WERI-Rb-1 (cell line): ENCODE measurements around the gene ZNF550.

Experiments used
- DNase-seq: peaks from one replicate; pipeline ENCODE4 v3.0.0-alpha.2; 2020
- H3K27ac ChIP-seq: fragments of 250-450 bp; sonication (Bioruptor Pico); 2 replicates; pipeline ENCODE4 v1.5.1; 2020; ENCODE audit warnings: mild to moderate bottlenecking, moderate library complexity
- H3K27me3 ChIP-seq: fragments of 250-450 bp; sonication (Bioruptor Pico); 2 replicates; pipeline ENCODE4 v1.5.1; 2021; ENCODE audit warnings: mild to moderate bottlenecking, low read depth, moderate library complexity; ENCODE audit not compliant: insufficient read depth, severe bottlenecking
- H3K36me3 ChIP-seq: fragments of 250-450 bp; sonication (Bioruptor Pico); 2 replicates; pipeline ENCODE4 v1.5.1; 2020; ENCODE audit warnings: mild to moderate bottlenecking, moderate library complexity
- H3K4me3 ChIP-seq: 2 replicates; pipeline ENCODE4 v1.5.1; 2011; ENCODE audit warnings: low read depth, mild to moderate bottlenecking, control low read depth, low read length
- H3K9me3 ChIP-seq: fragments of 250-450 bp; sonication (Bioruptor Pico); 2 replicates; pipeline ENCODE4 v1.5.1; 2021; ENCODE audit warnings: mild to moderate bottlenecking, moderate library complexity; ENCODE audit not compliant: severe bottlenecking
- CTCF ChIP-seq: IDR thresholded peaks from 2 replicates; pipeline ENCODE4 v1.5.1; 2011; ENCODE audit warnings: low read depth, mild to moderate bottlenecking, control low read depth, inconsistent platforms, low read length

Gene ZNF550

GRCh38 chr19:57583521-57584416 lies 24.1 kb upstream of the ZNF550 start, which contains the start of gene ZIK1:
ZIK1 (plus strand) TSS chr19:57584145; CDS start chr19:57584357, 212 bp downstream.
- Histone ChIP-seq H3K27me3 (no peaks in the 10 kb centered on the region), H3K9me3 (peaks cover 5% of the 10 kb centered on the region), H3K27ac (peak within 1 kb of the TSS; percentile 92), H3K4me3 (peak within 1 kb of the TSS; percentile 98), H3K36me3 (peaks cover 44% of the 10 kb centered on the region)
- peak; percentile 97 for DNase-seq
- peak; percentile 27 for TF ChIP-seq CTCF

DNA sequence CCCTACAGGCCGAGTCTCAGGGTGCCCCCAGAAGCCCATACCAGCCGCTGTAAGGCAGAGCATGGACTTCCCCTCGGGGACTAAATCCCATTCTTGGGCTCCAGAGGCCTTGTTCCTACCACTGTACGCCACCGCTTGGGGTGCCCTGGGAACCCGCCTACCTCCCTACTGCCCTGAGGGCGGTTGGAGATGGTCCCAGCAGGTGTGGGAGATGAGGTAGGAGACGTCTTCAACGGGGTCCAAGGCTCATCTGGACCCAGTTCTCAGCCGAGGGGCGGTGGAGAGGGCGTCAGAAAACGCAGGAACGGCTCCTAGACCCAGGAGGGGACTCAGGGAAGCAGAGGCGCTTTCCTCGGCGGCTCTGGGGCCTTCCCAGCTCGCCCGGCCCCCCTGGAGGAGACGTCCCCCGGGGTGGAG lies 23.4 kb upstream of the ZNF550 start:
- no peaks in the 10 kb centered on the region for H3K27me3 ChIP-seq
- H3K9me3 ChIP-seq, result peaks cover 5% of the 10 kb centered on the region
- peak overlapping the region; percentile 92 for H3K27ac ChIP-seq
- no peak for TF ChIP-seq CTCF
- H3K36me3 ChIP-seq, result peaks cover 37% of the 10 kb centered on the region
- peak overlapping the region; percentile 98 for H3K4me3 ChIP-seq
- DNase-seq, result no peak

DNA sequence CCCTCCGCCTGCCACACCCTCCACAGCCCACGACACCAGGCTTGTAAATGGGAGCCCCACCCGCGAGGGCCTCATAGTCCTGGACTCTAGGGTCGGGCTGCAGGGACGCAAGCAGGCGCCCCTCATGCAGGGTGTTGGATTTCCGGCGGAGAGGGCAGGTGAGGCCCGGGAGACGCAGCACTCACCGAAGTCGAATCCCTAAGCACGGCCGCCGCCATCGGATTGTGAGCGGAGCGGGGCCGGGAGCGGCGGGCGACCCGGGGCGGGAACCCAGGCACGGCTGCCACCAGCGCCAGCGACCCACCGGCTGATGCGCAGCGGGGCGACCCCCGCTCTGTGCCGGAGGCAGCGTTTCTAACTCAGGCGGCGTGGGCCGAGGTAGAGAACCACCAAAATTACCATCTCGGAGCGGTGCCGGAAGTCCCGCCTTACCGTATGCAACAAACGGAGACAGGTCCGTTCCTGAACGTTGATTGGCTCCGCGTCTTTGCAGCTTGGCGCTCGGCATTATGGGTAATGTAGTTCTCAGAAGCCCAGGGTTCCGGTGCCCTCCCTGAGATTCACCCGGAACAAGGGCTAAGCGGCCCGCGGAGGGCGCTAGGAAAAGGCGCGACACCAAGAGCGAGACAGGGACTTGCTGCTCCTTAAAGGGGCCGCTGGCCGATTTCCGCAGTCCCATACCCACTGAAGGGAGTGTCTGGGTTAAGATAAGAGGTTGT lies 19.0 kb upstream of the ZNF550 start, which contains the start of gene ZNF416:
TSS of gene ZNF416 (minus strand) at position 425 of the 719 bp plus-strand sequence. CDS start at position 218, 207 bp downstream.
- TF ChIP-seq CTCF, result no peak
- peaks cover 40% of the 10 kb centered on the region for H3K36me3 ChIP-seq
- peak within 1 kb of the TSS; percentile 84 for H3K4me3 ChIP-seq
- H3K9me3 ChIP-seq, result peaks cover 5% of the 10 kb centered on the region
- DNase-seq, result peak; percentile 98
- no peaks in the 10 kb centered on the region for H3K27me3 ChIP-seq
- peak within 1 kb of the TSS; percentile 76 for H3K27ac ChIP-seq

DNA sequence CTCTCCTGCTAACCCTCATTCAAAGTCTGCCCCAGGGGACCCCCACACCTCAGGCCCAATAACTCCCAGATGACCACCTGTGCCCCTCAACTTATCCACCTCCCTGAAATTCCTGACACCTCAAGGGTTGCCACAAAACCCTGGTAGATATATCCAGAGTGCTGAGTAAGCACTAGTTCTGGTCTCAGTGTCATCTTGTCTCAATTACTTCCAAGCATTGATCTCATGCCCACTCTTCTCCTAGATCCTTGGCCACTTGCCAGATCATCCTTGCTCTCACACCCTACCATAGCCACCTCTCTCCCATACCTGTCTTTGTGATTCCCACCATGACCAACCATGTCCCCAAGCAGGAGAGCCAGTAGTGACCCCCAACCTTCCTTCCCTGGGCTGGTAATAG lies 17.0 kb upstream of the ZNF550 start:
- no peak for TF ChIP-seq CTCF
- H3K4me3 ChIP-seq, result no peak overlapping the region
- peaks cover 13% of the 10 kb centered on the region for H3K9me3 ChIP-seq
- no peak for DNase-seq
- H3K36me3 ChIP-seq, result peaks cover 60% of the 10 kb centered on the region
- H3K27ac ChIP-seq, result no peak overlapping the region
- no peaks in the 10 kb centered on the region for H3K27me3 ChIP-seq

- Histone ChIP-seq H3K4me3 (no peak overlapping the region), H3K36me3 (peaks cover 60% of the 10 kb centered on the region), H3K27me3 (no peaks in the 10 kb centered on the region), H3K27ac (no peak overlapping the region), H3K9me3 (peaks cover 33% of the 10 kb centered on the region)
- TF ChIP-seq CTCF, result no peak
- DNase-seq, result no peak
Measured at GRCh38 chr19:57572415-57572947, 12.8 kb upstream of the ZNF550 start.
